ENCODE data around the gene CHRNA4.
"Not testable (repeated sequence)": the region's sequence is repeated elsewhere in the genome, so short reads cannot be mapped to it uniquely, and the experiment has no call there.

GRCh38 chr20:63340158-63340688 lies 20.9 kb downstream of the CHRNA4 start:
- not testable (repeated sequence) for TF ChIP-seq EP300, CTCF, POLR2A (IDR thresholded peaks at IDR 0.05)
